Dermis microvascular lymphatic vessel endothelial cell (primary cell): ENCODE data around the gene MACIR. TPM values are rescaled to one million over a fixed set of nuclear protein-coding genes. Genes with fewer than 3 reads are reported as not detected.

Experiments
- DNase-seq, 2 donors: peaks; one replicate each; pipeline versions ENCODE4 v3.0.0 to v3.0.0-alpha.2; 2010; ENCODE audit warnings: low read depth in 2 of 2
- total RNA-seq: library from RNA; depleted of rRNA; stranded (reverse); fragments of >200 nt; gene quantifications from 2 replicates; pipeline ENCODE4 v1.2.1, GENCODE V29; 2014

The MACIR gene
- total RNA-seq, 1 donor from 2014 or later = 5.1 TPM

DNA sequence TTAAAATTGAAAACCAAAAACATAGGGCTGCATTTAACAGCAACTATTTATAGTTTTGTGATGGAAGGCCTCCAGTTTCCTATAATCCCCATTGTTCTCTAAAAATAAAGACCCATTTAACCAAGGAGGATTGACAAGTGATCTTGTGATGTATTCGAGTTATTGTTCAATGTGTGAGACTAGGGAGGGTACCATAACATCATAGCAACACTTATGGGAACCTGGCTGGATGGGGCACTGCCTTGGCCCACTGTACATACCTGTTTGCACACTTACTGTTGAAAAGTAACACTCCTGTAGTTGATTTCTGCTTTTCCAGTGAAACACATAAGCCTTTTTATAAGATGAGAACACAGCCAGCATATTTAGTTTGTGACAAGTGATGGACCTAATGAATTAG is 32.3 kb downstream of the MACIR start:
- DNase-seq = no peak

DNA sequence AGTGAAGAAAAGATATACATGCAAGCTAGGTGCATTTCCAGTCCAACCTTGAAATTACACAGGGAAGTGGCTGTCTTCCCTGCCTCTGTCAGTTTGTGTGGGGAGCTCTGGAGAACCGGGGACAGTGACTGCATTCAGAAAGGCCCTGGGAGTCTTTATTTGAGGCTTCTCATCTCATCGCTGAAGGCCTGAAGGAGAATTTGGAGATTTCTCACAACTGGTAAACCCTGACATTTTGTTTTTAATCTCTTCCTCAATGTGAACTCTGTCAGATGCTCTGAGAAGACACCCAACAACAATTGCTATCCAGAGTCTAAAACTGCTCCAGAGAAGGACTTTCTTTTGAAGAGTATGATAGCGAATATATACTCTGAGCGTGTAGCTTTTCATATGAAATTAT is 33.0 kb downstream of the MACIR start:
- DNase-seq = no peak

DNA sequence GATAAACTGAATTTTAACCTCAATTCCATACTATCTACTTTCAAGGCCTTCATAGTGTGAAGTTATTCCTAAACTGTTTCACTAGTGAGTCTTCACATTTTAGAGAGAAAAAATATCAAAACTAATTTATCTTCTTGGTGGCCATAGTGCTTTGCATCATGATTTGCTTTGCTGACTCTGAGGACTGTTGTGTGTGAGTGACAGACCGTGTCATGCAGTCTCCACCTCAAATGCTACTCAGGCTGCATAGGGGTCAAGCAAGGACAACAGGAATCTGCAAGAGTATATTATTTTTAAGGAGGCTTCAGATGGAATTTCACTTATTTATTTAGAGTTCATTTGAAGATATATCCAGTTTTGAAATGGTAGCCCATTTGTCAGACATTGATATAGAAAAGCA is 34.5 kb downstream of the MACIR start:
- no peak for DNase-seq

DNA sequence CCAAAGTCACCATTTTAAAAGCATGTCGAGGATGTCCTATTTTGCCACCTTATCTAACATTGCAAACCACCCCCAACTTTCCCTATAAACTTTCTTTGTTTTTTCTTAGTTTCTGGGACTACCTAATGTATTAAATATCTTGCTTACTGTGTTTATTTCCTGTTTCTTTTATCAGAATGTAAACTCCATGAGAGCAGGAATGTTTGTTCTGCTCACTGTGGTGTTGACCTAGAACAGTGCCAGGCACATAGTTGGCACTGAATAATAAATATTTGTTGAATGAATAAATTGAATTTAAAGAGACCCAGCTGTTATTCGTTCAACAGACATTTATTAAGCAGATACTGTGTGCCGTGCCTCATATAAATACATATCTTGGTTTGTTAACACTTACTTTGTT is 35.2 kb downstream of the MACIR start:
- DNase-seq = no peak

DNA sequence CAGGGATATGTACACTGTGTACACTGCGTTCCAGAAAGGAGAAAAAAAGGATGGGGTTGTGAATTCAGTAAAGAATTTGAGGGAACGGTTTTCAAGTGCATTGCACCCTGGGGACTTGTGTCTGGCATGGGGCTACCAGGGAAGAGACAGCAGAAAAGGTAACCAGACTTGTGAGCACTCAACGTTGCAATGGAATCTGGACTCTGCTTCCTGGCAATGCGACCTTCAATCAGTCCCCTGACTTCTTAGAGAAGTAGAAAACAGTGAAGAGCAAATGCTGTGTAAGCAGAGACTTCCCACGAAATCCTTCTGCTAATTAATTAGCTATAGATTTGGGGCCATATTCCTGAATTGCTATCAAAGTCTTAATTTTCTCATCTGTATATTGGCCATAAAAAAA is 36.3 kb downstream of the MACIR start:
- no peak for DNase-seq

DNA sequence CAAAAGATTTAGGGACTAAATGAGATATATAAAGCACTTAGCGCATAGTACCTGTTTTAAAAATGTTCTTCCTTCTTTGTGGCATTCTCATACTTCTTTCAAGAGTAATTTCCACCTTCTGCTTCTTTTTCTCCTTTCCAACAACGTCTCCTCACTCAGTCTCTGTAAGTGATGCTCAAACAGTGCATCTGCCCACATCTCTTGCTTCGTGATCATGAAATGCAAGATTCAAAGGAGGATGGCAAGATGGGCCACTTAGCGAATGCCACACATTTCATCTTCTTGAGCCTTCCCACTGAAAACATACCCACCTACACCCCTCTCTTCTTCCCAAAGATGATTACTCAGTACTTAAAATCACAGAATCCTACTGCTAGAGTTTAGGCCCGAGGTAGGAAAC is 36.9 kb downstream of the MACIR start:
- DNase-seq = no peak

DNA sequence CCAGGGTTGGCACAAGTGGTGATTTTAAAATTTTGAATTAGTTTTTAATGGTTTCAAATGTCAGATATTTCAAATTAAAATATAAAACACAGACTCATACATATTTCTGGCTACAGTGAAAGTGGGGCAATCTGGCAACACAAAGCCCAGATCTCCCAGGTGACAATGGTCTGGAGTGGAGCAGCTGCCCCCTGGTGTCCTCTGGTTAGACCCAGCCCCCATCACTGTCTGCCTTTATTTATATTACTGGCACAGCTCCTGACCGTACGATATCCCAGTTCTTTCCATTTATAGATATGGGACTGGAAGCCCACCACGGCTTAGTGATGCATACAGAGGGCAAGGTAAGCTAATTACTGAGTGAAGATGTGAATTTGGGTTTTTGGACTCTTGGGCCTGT is 37.3 kb downstream of the MACIR start:
- DNase-seq = no peak

DNA sequence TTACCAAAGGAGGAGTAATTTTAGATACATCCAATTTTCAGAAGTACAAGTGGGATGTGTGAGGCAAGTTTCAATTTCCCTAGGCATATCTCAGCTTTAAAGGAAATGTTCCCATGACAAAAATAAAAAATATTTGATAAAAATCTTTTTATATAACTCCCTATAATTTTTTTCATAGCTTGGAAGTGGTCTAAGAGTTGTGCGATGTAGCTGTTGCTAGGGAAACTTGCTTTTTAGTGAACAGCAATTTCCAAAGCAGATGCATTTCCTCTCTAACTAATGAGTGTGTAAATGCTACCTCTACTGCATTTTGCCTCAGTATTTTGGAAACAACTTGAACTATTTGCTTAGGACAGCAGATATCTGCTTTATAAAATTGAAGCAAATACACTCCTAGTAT is 39.6 kb downstream of the MACIR start:
- no peak for DNase-seq

DNA sequence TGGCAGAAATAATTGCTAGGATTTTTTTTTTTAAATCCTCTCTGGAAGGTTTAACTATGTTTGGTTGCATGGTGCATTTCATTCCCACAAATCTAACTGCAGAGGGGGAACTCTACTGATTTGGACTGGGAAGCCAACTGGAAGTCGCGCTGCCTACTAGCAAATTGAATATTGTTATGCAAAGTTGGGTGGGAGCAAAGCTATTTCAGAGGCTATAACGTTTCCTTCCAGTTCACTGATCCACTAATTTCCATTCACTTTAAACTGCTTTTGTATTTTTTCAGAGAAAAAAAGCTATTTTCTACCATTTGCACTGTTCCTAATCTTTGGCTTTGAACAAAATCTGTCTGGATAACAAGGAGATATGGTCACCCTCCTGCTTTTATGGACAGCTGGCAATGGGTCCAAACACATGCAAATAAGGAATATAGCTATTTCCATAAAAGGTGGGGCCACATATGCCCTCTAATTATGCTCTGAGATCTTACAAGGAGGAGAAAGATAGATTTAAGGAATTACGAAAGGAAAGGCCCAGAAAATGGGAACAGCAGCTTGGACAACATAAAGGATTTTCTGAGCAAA is 40.1 kb downstream of the MACIR start:
- no peak for DNase-seq

DNA sequence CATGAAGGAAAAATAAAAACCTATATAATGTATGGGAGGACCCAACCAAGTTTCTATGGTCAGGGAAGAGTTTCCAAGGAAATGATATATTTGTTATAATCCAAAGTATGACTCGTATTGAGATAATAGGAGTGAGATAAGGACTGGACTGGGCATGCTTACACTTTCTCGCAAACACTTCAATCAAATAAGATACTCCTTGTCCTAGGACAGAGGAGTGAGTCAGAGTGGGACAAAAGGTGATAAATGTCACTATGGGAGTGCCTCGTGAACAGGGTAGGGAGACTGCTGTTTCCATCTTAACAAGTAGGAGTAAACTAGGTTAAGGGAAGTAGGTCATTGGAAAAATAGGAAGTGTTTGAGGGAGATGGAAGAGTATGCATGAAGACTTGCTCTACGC is 47.2 kb downstream of the MACIR start:
- no peak for DNase-seq

DNA sequence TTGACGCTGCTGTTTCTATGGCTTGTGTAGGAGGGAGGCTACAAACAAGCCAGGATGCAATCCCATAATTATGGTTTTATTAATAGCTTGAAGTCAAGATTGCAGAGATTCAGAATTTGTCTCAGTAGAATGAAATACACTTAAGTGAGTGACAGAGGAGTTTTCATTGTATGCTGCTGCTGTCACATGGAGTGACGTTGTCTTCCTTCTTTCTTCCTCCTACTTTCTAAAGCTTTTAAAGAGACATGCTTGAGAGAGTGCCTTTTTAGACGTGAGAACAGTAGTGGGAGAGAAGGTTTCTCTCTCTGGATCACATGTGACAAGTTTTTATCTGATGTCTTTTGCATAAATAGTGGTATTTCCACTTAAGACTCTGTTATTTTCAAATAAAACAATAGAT is 48.9 kb downstream of the MACIR start:
- DNase-seq = no peak

DNA sequence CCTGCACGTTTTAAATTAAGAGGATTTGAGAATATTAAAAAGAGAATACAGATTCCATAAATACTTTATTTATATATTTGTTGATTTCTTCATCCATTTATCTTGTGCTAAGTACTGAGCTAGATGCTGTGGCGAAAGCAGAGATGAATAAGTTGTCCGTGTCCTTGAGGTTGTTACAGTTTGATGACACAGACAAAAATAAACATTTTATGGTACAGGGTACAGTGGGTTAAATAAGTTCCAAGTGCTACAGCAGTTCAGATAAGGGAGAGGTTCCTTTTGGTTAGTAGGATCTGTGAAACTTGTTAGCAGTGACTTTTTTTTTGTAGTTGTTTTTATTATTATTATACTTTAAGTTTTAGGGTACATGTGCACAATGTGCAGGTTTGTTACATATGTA is 50.2 kb downstream of the MACIR start:
- no peak for DNase-seq

DNA sequence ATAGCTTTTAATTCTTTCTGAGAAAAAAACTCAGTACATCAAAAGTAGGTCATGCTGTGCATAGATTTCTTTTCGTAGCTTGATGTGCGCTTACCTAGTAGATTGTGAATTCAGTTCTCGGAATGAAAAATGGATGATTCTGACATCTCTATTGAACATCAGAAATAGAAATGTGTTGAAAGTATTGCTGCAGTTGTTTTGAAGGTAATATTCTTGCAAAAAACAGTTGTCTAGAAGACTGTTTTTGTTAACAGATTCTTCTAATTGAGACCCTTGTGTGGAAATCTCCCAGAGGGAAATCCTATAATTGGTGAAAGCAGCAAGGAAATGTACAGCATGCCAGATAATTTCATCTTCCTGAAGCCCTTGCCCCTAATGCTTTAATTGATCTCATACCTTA is 54.5 kb downstream of the MACIR start:
- no peak for DNase-seq

DNA sequence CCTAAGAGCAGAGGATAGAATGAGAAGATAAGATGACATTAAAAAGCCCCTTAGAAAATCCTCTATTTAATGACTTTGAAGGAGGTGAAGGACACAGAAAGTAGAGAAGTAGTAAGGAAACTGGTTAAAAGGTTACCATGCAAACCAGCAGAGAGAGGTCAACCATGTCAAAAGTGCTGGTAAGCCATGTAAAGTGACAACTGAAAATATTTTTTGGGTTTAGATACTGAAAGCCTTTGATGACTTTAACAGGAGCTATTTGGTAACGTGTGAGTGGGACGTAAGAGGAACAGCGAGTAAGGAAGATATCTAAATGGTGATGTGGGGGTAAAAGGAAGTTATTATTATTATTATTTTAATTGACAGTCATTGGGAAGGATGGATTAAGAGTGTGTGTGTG is 56.9 kb downstream of the MACIR start:
- DNase-seq = no peak

DNA sequence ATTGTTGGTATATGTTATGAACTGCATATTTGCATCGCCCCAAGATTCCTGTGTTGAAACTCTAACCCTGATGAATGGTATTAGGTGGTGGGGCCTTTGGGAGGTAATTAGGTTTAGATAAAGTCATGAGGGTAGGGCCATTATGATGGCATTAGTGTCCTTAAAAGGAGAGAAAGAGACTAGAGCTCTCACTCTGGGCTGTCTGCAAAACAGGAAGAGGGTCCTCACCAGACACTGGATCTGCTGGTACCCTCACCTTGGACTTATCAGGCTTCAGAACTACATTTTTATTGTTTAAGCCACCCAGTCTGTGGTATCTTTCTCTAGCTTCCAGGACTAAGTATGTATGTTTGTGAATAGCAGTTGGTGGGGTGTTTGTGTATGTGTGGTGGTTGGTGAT is 68.9 kb downstream of the MACIR start:
- DNase-seq = no peak

DNA sequence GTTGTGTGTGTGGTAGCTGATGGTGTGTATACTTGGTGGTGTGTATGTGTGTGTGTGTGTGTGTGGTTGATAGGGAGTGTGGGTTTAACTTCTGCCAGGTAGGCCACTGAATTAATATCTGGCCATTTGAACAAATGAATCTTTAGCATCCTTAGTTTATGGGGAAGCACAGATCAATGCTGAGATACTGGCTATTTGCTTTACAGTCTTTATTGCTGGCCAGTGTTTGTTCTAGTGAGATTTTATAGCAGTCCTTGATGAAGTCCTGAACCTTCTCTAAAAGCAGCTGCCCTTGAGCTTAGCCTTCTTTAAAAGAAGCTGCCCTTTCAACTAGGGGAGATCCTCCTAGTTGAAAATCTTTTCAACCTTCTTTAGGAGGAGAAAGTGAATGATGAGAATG is 69.3 kb downstream of the MACIR start:
- DNase-seq = no peak

Other genes starting within 250 kb of the MACIR start
- 2.3 and 2.4 TPM in 2 replicates for gene GIN1, start 138.6 kb upstream of the MACIR start, total RNA-seq
- 30.8 and 35.9 TPM in 2 replicates for gene PPIP5K2, start 138.5 kb upstream of the MACIR start, total RNA-seq